HG03025 (cell line): ENCODE data around the gene CALB2.
A peak's percentile ranks its signal among the peaks of the same experiment; 100 is the strongest.
"Not testable (repeated sequence)": the region's sequence is repeated elsewhere in the genome, so short reads cannot be mapped to it uniquely, and the experiment has no call there.

ENCODE experiments used
- ATAC-seq: cut with Tn5 transposase; IDR thresholded peaks from one replicate; pipeline ENCODE4 v1.9.1; 2021; ENCODE audit warnings: mild to moderate bottlenecking, moderate library complexity; ENCODE audit not compliant: unreplicated experiment, low FRiP score

Gene CALB2

GRCh38 chr16:71358464-71358998, at the start of gene CALB2:
TSS of gene CALB2 (plus strand) at chr16:71358723. CDS start at chr16:71358793, 70 bp downstream.
- ATAC-seq, result peak; percentile 83

DNA sequence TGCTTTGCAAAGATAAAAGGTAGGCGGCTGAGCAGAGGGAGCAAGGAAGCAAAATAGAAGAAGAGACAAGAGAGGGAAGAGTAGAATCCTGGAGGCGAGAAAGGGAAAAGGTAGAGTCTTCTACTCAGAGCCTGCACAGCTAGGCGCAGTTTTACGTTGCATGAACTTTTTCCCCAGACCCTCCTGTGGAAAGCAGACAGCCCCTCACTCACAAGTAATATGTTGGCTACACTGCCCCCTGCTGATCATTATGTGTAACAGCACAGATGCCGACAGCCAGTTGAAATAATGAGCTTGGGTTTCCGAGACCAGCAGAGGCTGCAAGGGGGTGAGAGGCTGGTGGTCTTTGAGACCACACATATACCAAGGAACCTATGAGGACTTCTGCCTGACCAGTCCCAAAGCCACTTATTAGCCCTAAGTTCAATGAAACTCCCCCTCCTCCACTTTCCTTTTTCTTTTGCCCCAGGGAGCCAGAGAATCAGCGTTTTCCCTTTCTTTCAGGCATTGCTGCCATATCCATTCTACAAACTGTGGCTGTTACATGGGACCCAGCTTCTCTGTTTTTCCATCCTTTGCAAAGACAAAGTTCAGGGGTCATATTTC, 46.9 kb upstream of the CALB2 start:
- no peak for ATAC-seq

- not testable (repeated sequence) for ATAC-seq
These were observed 44.9 kb upstream of the CALB2 start for GRCh38 chr16:71313591-71313990.

GRCh38 chr16:71315269-71315668, 43.3 kb upstream of the CALB2 start:
- ATAC-seq, result no peak

DNA sequence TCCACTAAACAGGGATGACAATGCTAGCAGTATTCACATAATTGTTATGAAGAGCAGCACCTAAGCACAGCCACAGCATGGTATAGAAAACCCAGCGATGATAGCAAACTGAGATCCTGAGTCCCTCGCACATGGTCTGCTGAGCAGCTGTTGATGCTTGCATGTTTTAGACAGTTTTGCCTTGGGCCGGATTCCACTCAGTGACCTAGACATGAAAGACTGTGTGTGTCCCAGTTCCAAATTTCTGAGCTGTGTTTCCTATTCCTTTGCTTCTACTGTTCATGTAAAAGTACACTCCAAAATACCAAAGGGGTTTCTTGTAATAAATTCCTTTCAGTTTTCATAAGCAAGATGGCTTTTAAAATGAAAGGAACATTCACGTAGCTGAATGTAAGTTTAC, 38.5 kb upstream of the CALB2 start:
- ATAC-seq, result no peak

GRCh38 chr16:71327720-71328119, 30.8 kb upstream of the CALB2 start:
- ATAC-seq, result no peak

GRCh38 chr16:71328151-71328550, 30.4 kb upstream of the CALB2 start:
- ATAC-seq, result no peak

- ATAC-seq, result no peak
These were observed 20.9 kb upstream of the CALB2 start for GRCh38 chr16:71337631-71338030.

DNA sequence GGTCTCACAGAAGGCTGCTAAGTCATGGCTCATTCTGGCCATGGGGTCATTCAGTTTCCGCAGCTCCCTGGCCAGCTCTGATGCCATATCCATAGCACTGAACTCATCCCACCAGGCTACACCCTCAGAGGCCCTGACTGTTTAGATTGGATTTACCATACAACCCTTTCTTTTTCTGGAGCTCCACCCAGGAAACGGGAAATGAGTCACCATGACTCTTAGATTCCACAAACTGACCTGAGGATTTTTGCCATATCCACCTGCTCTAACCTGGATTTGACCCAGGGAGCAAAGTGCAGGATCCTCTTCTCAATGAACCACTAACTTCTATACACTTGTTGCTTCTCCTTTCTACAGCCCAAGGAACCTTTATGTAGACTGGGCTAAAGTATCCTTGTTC, 20.3 kb upstream of the CALB2 start:
- ATAC-seq, result no peak

DNA sequence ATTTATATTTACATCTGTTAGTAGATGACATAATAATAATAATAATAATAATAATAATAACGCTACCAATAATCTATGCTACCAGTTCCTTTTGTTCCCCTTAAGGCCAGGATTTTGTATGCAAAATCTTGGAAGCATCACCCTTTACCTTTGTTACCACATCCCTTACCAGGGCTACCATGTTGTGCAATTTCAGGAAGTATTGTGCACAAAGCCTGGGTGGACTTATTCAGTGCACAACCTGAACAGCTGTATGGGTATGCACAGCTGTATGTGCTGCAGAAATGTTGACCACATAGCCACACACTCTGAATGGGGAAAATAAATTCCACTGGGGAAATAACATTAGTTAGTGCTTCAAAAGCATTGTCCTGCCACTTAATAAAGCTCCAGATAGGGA, 19.9 kb upstream of the CALB2 start:
- ATAC-seq, result no peak

- ATAC-seq, result no peak
These were observed 19.0 kb upstream of the CALB2 start for GRCh38 chr16:71339236-71340171.

- ATAC-seq, result no peak
These were observed 18.1 kb upstream of the CALB2 start for GRCh38 chr16:71340406-71340805.

- ATAC-seq, result no peak
These were observed 16.6 kb upstream of the CALB2 start for GRCh38 chr16:71341881-71342280.

DNA sequence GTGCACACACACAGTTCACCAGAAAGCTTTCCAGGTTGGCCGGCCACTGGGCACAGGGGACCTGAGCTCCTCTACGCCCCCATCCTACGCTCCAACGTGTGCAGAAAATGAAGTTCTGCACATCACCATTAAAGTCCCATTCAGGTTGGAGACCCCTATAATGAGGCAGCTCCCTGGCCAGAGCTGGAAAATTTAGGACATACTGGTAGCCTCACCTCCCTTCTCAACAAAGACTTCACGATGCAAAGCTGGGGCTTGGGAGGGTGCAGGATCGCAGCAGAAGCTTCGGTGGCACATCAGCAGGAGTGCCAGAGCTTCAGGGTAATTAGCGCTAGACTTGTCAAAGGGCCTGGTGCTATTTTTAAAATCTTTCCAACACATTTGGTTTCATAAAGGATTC, 15.4 kb upstream of the CALB2 start:
- ATAC-seq, result no peak

DNA sequence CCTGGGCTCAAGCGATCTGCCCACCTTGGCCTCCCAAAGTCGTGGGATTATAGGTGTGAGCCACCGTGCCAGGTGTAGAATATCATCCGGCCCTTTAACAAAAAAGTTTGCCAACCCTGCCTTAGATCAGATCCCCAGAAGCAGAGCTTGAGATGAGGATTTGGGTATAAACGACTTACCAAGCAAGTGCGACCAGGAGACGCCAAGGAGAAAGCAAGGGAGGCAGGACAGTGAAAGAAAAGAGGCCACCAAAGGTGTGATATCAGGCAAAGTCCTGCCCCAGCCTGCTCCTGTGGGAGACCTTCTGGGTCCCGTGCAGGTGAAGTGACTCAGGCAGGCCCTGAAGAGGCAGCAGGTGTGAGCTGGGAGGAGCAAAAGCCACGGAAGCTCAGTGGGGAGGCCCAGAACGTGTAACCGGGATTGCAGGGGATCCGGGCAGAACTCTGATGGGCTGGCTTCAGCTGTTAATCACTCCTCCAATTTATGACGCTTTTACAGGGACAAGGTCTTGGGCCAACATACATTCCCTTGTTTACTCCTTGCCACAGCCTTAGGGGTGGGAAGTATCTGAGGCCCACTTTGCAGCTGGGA, 14.1 kb upstream of the CALB2 start:
- ATAC-seq, result no peak

DNA sequence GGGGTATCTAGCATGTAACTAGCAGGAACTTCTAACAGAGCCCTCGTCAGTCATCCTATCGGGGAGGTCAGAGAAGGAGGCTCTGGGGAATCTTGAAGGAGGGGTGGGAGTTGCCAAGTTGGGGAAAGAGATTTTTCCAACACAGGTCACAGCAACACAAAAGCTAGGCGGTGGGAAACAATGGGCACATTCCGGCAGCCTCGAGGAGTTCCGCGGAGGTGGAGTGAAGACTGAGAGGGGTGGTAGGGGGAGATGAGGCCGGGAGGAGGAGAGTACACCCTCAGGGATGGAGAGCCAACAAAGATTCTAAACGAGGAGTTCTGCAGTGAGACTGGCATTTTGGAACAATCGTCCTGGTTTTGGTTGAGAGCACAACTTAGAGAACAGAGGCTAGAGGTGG, 13.5 kb upstream of the CALB2 start:
- ATAC-seq, result no peak

DNA sequence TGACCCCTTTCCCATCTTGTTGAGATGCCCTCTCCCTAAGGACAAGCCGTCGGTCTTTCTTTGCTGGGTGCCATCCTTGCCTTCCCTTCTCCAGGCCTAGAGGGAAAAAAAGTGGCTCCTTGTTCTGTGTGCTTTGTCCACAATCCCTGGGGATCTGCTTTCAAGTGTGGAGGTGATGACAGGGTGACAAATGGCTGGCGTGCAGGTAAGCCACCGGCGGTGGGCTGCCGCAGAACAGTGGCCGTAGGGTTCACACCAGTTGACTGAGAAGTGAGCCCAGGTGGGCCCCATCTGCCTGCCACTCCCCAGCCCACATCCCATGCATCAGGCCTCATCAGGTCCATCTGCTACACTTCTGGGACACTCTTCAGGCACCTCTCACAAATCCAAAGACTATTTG, 11.4 kb upstream of the CALB2 start:
- no peak for ATAC-seq

- ATAC-seq, result no peak
These were observed 10.0 kb upstream of the CALB2 start for GRCh38 chr16:71348262-71349085.

GRCh38 chr16:71350821-71351557, 7.5 kb upstream of the CALB2 start:
- ATAC-seq, result no peak

DNA sequence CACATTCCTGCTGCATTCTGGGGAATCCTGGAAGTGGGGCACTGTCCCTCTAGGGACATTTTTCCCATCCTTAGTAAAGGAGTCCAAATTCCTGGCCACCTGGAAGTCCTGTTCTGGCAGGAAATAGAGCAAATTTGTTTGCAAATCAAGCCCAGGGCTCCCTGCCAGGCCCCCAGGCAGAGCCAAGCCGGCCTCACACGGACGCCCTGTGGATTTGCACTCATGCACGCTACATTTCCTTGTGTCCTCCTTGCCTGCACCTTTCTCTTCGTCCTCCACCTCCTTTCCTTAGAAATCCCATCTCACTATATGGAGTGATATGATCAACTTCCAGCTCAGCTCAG, 7.0 kb upstream of the CALB2 start:
- ATAC-seq, result no peak
